ENCODE measurements around the gene C3orf49.

The C3orf49 gene

GRCh38 chr3:63886858-63887257 is 67.8 kb downstream of the C3orf49 start:
- DNase-seq (ENCODE audit: low spot score), result no peak

DNA sequence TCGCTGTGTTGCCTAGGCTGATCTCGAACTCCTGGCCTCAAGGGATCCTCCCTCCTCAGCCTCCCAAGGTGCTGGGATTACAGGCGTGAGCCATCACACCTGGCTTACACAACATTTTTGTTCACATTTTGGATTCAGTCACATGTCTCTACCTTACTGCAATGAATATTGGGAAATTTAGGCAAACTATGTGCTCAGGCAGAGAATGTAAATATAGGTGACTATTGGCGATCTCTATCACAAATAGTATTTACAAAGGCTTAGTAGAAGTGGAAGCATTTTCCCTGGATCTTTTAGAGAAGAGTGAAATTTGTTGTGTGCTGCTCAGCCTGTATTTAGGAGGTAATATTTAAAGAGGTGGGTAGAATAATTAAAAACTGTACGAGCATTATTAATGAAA is 72.4 kb downstream of the C3orf49 start:
- no peak for DNase-seq (ENCODE audit: low spot score)

- no peak for DNase-seq (ENCODE audit: low spot score)
Measured at GRCh38 chr3:63892773-63893352, 73.8 kb downstream of the C3orf49 start.

DNA sequence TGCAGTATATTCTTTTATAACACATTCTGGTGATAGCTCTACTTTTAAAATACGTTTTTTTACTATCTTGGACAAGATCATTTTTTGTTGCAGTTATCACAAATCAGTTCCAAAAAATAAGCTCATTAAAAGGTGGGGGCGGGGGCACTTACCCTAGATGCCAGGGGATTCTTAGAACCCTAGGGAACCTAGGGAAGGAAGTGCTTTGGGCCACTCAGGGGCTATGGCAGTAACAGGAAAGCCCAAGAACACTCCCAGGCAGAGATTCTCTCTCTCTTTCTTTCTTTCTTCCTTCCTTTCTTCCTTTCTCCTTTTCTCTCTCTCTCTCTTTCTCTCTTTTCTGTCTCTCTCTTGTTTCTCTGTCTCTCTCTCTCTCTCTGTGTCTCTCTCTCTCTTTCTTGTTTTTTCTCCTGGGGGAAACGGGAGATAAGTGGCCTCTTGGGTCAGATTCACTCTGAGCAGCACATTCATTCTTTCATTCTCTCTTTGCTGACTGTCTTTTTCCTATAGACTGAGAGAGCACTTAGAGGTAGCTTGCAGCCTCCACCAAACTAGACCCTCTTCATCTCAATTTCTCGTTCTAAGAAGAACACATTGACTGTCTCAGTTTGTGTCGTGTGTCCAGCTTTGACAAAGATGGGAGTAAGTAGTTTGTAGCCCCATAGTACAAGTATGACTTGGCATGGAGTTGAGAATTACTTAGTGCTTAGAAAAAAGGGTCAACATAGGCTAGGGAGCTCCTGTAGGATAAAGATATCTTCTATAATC is 76.5 kb downstream of the C3orf49 start:
- no peak for DNase-seq (ENCODE audit: low spot score)

DNA sequence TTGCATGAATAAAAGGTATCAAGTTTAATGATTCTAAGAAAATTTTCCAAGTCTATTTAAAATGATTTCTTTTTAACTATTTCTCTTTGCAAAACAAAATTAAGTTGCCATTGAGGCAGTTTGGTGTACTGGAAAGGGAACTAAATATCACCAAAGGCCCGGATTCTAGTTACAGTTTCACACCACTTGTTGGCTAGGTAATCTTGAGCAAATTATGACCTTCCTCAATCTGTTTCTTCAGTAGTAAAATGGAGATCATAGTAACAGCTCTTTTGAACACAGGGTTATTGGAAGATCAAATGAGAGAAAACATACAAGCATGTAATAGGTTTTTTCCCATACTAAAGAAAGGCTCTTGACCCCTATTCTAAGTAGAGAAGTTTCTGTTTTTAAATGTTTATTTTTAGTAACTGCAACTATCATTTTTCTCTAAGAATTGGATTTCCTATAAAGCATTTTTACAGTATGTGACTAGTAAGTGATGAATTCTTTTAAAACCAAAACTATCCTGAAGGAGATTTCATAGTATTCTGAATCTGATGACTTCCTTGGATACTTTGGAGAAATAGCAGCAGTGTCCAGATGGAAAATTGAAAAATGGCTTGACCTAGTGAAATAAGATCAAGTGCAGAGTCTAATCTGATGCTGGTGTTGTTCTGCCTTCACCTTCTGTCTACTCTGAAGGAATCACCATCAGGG is 77.4 kb downstream of the C3orf49 start:
- no peak for DNase-seq (ENCODE audit: low spot score)
